GM23338 (cell line): ENCODE measurements around the gene STX4. TPM values are rescaled to one million over a fixed set of nuclear protein-coding genes. Genes with fewer than 3 reads are reported as not detected.

Experiments
- ATAC-seq: fragments of 200-7000 bp; cut with Tn5 transposase; 3 replicates; pipeline ENCODE4 v1.9.1; 2020
- DNase-seq: peaks from one replicate; pipeline ENCODE4 v3.0.0-alpha.2; 2015; ENCODE audit warnings: low spot score
- H2AFZ ChIP-seq: fragments of 200-600 bp; sonication (generic); 2 replicates; pipeline ENCODE4 v1.8.0; 2016; ENCODE audit warnings: antibody characterized with exemption, mild to moderate bottlenecking, moderate library complexity
- H3F3A ChIP-seq: fragments of 200-600 bp; sonication (generic); replicated peaks from 2 replicates; pipeline ENCODE4 v1.8.0; 2017; ENCODE audit warnings: antibody characterized with exemption, mixed run types, low read depth
- H3K27ac ChIP-seq: fragments of 200-600 bp; sonication (generic); 2 replicates; pipeline ENCODE4 v1.6.1; 2016; ENCODE audit warnings: low read depth
- H3K27me3 ChIP-seq: fragments of 200-600 bp; sonication (generic); 2 replicates; pipeline ENCODE4 v1.8.0; 2016; ENCODE audit warnings: mild to moderate bottlenecking, mixed run types, moderate library complexity; ENCODE audit not compliant: insufficient read depth
- H3K36me3 ChIP-seq: fragments of 200-600 bp; sonication (generic); 2 replicates; pipeline ENCODE4 v1.8.0; 2016; ENCODE audit warnings: mild to moderate bottlenecking; ENCODE audit not compliant: insufficient read depth
- H3K4me1 ChIP-seq: fragments of 200-600 bp; sonication (generic); 2 replicates; pipeline ENCODE4 v1.8.0; 2016; ENCODE audit warnings: mild to moderate bottlenecking, moderate library complexity; ENCODE audit not compliant: insufficient read depth
- H3K4me2 ChIP-seq: fragments of 200-600 bp; sonication (generic); 2 replicates; pipeline ENCODE4 v1.7.1; 2017; ENCODE audit warnings: mixed run types
- H3K4me3 ChIP-seq: fragments of 200-600 bp; sonication (generic); 2 replicates; pipeline ENCODE4 v1.6.1; 2016; ENCODE audit warnings: mixed run types
- H3K79me2 ChIP-seq: fragments of 200-600 bp; sonication (generic); replicated peaks from 2 replicates; pipeline ENCODE4 v1.8.0; 2017; ENCODE audit warnings: mild to moderate bottlenecking; ENCODE audit not compliant: insufficient read depth
- H3K9me2 ChIP-seq: fragments of 200-600 bp; sonication (generic); 2 replicates; pipeline ENCODE4 v1.8.0; 2017; ENCODE audit not compliant: insufficient read depth
- H4K20me1 ChIP-seq: fragments of 200-600 bp; sonication (generic); replicated peaks from 2 replicates; pipeline ENCODE4 v1.8.0; 2017; ENCODE audit warnings: mild to moderate bottlenecking; ENCODE audit not compliant: insufficient read depth
- H3K27ac Mint-ChIP-seq: 2 replicates; pipeline ENCODE4 v1.8.0; 2020; ENCODE audit warnings: inconsistent platforms, mild to moderate bottlenecking, moderate library complexity, mixed read lengths
- H3K27me3 Mint-ChIP-seq: 3 replicates; pipeline ENCODE4 v1.8.0; 2022; ENCODE audit warnings: low read depth, mild to moderate bottlenecking, moderate library complexity, mixed read lengths, inconsistent platforms; ENCODE audit not compliant: insufficient read depth, poor library complexity
- H3K36me3 Mint-ChIP-seq: 3 replicates; pipeline ENCODE4 v1.8.0; 2021; ENCODE audit warnings: low read depth, mild to moderate bottlenecking, inconsistent platforms, moderate library complexity, mixed read lengths
- H3K4me1 Mint-ChIP-seq: 3 replicates; pipeline ENCODE4 v1.8.0; 2020; ENCODE audit warnings: mild to moderate bottlenecking, inconsistent platforms, mixed read lengths
- H3K4me3 Mint-ChIP-seq: 3 replicates; pipeline ENCODE4 v1.8.0; 2021; ENCODE audit warnings: moderate library complexity, mild to moderate bottlenecking, inconsistent platforms, mixed read lengths
- H3K9me3 Mint-ChIP-seq: 3 replicates; pipeline ENCODE4 v1.8.0; 2020; ENCODE audit warnings: moderate library complexity, mild to moderate bottlenecking, inconsistent platforms, mixed read lengths
- CREB1 ChIP-seq: fragments of 250-450 bp; sonication (Bioruptor Pico); IDR thresholded peaks from 2 replicates; pipeline ENCODE4 v1.5.0; 2020; ENCODE audit warnings: low read depth, mild to moderate bottlenecking, moderate library complexity
- CTCF ChIP-seq, 2 experiments: fragments of 200-600 bp in 1 of 2; sonication (generic) in 1 of 2; conservative IDR thresholded peaks; 2 replicates each; pipeline versions ENCODE4 v1.5.1 to v1.6.1; 2016 to 2017; ENCODE audit warnings: antibody characterized with exemption in 2 of 2, low read depth in 2 of 2, mild to moderate bottlenecking in 2 of 2, moderate library complexity in 1 of 2
- ETS1 ChIP-seq: IDR thresholded peaks from 2 replicates; pipeline ENCODE4 v1.6.1; 2016; ENCODE audit warnings: antibody characterized with exemption
- EZH2 ChIP-seq: fragments of 200-600 bp; sonication (generic); IDR thresholded peaks from one replicate; pipeline ENCODE4 v1.8.0; 2017; ENCODE audit warnings: antibody characterized with exemption, mild to moderate bottlenecking, low read depth; ENCODE audit not compliant: unreplicated experiment
- EZH2phosphoT487 ChIP-seq: fragments of 200-600 bp; sonication (generic); IDR thresholded peaks from one replicate; pipeline ENCODE4 v1.8.1; 2018; ENCODE audit warnings: antibody characterized with exemption; ENCODE audit not compliant: unreplicated experiment
- JUNB ChIP-seq: IDR thresholded peaks from one replicate; pipeline ENCODE4 v1.6.1; 2016; ENCODE audit warnings: antibody characterized with exemption; ENCODE audit not compliant: unreplicated experiment
- NANOG ChIP-seq: IDR thresholded peaks from 2 replicates; pipeline ENCODE4 v1.6.1; 2016; ENCODE audit warnings: antibody characterized with exemption, borderline replicate concordance
- POLR2AphosphoS5 ChIP-seq: IDR thresholded peaks from 2 replicates; pipeline ENCODE4 v1.6.1; 2016; ENCODE audit warnings: antibody characterized with exemption, low read depth
- REST ChIP-seq: IDR thresholded peaks from one replicate; pipeline ENCODE4 v1.6.1; 2018; ENCODE audit warnings: antibody characterized with exemption; ENCODE audit not compliant: unreplicated experiment
- STAT1 ChIP-seq: IDR thresholded peaks from one replicate; pipeline ENCODE4 v1.6.1; 2016; ENCODE audit warnings: antibody characterized with exemption; ENCODE audit not compliant: unreplicated experiment
- ZNF114 ChIP-seq: fragments of 250-450 bp; sonication (Bioruptor Pico); IDR thresholded peaks from 2 replicates; pipeline ENCODE4 v1.5.0; 2020; ENCODE audit warnings: mild to moderate bottlenecking, moderate library complexity
- ZNF331 ChIP-seq: fragments of 250-450 bp; sonication (Bioruptor Pico); IDR thresholded peaks from 2 replicates; pipeline ENCODE4 v1.5.0; 2020; ENCODE audit warnings: low read depth, mild to moderate bottlenecking, moderate library complexity
- ZNF462 ChIP-seq: fragments of 250-450 bp; sonication (Bioruptor Pico); IDR thresholded peaks from 2 replicates; pipeline ENCODE4 v1.5.0; 2020; ENCODE audit warnings: mild to moderate bottlenecking, moderate library complexity
- polyA plus RNA-seq: library from polyadenylated mRNA; unstranded; fragments of >200 nt; fragmentation: Nextera tagmentation; extraction: Ambion mirVana; gene quantifications from 2 replicates; pipeline ENCODE4 v1.2.1, GENCODE V29; 2016
- total RNA-seq: library from RNA; depleted of rRNA; stranded (reverse); fragments of >200 nt; shearing (Covaris generic); gene quantifications from 2 replicates; pipeline ENCODE4 v1.2.3, GENCODE V29; 2014

STX4 gene
- total and polyA plus RNA-seq, 2 experiments from 2014 or later: 13.0 to 39.3 TPM

GRCh38 chr16:30992276-30992780, 41.0 kb upstream of the STX4 start:
- no peak overlapping the region for H3K27ac ChIP-seq
- no peak overlapping the region for H3K4me2 ChIP-seq
- Mint-ChIP-seq H3K27ac (no peak overlapping the region), H3K36me3 (no peaks in the 10 kb centered on the region), H3K4me3 (no peak overlapping the region), H3K9me3 (no peaks in the 10 kb centered on the region), H3K4me1 (peaks cover 4% of the 10 kb centered on the region; the same call in 2 of the 3 replicates), H3K27me3 (peaks cover 10% of the 10 kb centered on the region)
- no peak for DNase-seq
- no peaks in the 10 kb centered on the region for H3K27me3 ChIP-seq
- H2AFZ ChIP-seq: no peak overlapping the region
- H3K9me2 ChIP-seq: no peaks in the 10 kb centered on the region
- no peak for TF ChIP-seq STAT1
- no peak for TF ChIP-seq JUNB
- TF ChIP-seq EZH2: no peak
- TF ChIP-seq ZNF462 (CRISPR knock-in tag): no peak
- TF ChIP-seq EZH2phosphoT487: no peak
- no peak for TF ChIP-seq POLR2AphosphoS5
- no peak for TF ChIP-seq CREB1
- TF ChIP-seq REST: no peak
- no peak for TF ChIP-seq ETS1
- no peak for TF ChIP-seq NANOG
- no peak for TF ChIP-seq ZNF331 (CRISPR knock-in tag)
- no peak for TF ChIP-seq CTCF (conservative IDR thresholded peaks at IDR 0.05; ENCODE audit: low read depth in 2 of 2)
- TF ChIP-seq ZNF114: no peak
- ATAC-seq: no peak
- H3K4me3 ChIP-seq: no peak overlapping the region
- H4K20me1 ChIP-seq: no peaks in the 10 kb centered on the region; the same call in 1 of the 2 replicates
- peaks cover 12% of the 10 kb centered on the region; the same call in 1 of the 2 replicates for H3F3A ChIP-seq
- no peaks in the 10 kb centered on the region for H3K36me3 ChIP-seq
- H3K79me2 ChIP-seq: no peaks in the 10 kb centered on the region
- H3K4me1 ChIP-seq: peaks cover 13% of the 10 kb centered on the region
